GM19099 (cell line): ENCODE measurements around the gene KRTAP13-3.

ENCODE experiments used
- POLR2A ChIP-seq: IDR thresholded peaks from 3 replicates; pipeline ENCODE4 v1.6.1; 2011; ENCODE audit warnings: low read depth; ENCODE audit not compliant: insufficient read length; ENCODE audit errors: extremely low read depth

The KRTAP13-3 gene

GRCh38 chr21:30382201-30382600, 43.5 kb downstream of the KRTAP13-3 start:
- TF ChIP-seq POLR2A, result no peak
